WTC11 (cell line): Measurements from ENCODE around the gene TMEM192. TPM values are rescaled to one million over a fixed set of nuclear protein-coding genes. Genes with fewer than 3 reads are reported as not detected.

ENCODE experiments used
- ATAC-seq: fragments of 200-7000 bp; cut with Tn5 transposase; 2 replicates; pipeline ENCODE4 v1.10.0; 2021; ENCODE audit warnings: mild to moderate bottlenecking, moderate library complexity
- CTCF ChIA-PET: fragments of 300-600 bp; sonication (Branson Sonifier 250); formaldehyde crosslinking; loops from one replicate; lab custom pipeline; 2021; ENCODE audit warnings: antibody characterized with exemption; lab: Charles Lee
- POLR2A ChIA-PET: fragments of 350-600 bp; sonication (Branson Sonifier 250); formaldehyde crosslinking; loops from one replicate; lab custom pipeline; 2021; ENCODE audit warnings: antibody characterized with exemption; lab: Charles Lee
- DNase-seq: peaks from one replicate; pipeline ENCODE4 v3.0.0; 2021; ENCODE audit warnings: low spot score
- H3K27ac Mint-ChIP-seq: 2 replicates; pipeline ENCODE4 v1.8.0; 2021; ENCODE audit warnings: mixed read lengths
- H3K27me3 Mint-ChIP-seq: 2 replicates; pipeline ENCODE4 v1.8.0; 2021; ENCODE audit warnings: low read depth, mild to moderate bottlenecking, moderate library complexity, mixed read lengths
- H3K36me3 Mint-ChIP-seq: 2 replicates; pipeline ENCODE4 v1.8.0; 2021; ENCODE audit warnings: mixed read lengths
- H3K4me1 Mint-ChIP-seq: 2 replicates; pipeline ENCODE4 v1.8.0; 2022; ENCODE audit warnings: mixed read lengths
- H3K4me3 Mint-ChIP-seq: 2 replicates; pipeline ENCODE4 v1.8.0; 2021; ENCODE audit warnings: mild to moderate bottlenecking, moderate library complexity, mixed read lengths
- H3K9me3 Mint-ChIP-seq: 2 replicates; pipeline ENCODE4 v1.8.0; 2021; ENCODE audit warnings: mixed read lengths
- CREM ChIP-seq: sonication (generic); formaldehyde crosslinking; IDR thresholded peaks from 2 replicates; pipeline ENCODE4 v1.8.1; 2022; ENCODE audit warnings: mild to moderate bottlenecking, missing genetic modification reagents, moderate library complexity
- GTF2I ChIP-seq: fragments of 250-450 bp; sonication (Bioruptor Pico); conservative IDR thresholded peaks from 2 replicates; pipeline ENCODE4 v1.4.0; 2021; ENCODE audit warnings: mild to moderate bottlenecking
- IRF2 ChIP-seq: sonication (generic); formaldehyde crosslinking; IDR thresholded peaks from 2 replicates; pipeline ENCODE4 v1.8.0; 2022; ENCODE audit warnings: low read depth, missing genetic modification reagents, borderline replicate concordance
- JAZF1 ChIP-seq: fragments of 250-450 bp; sonication (Bioruptor Pico); IDR thresholded peaks from 2 replicates; pipeline ENCODE4 v1.9.0; 2021; ENCODE audit warnings: moderate library complexity, mild to moderate bottlenecking, inconsistent platforms
- KAT7 ChIP-seq: sonication (generic); formaldehyde crosslinking; IDR thresholded peaks from 2 replicates; pipeline ENCODE4 v1.8.1; 2023; ENCODE audit warnings: missing genetic modification reagents, mild to moderate bottlenecking, borderline replicate concordance
- NFE2L1 ChIP-seq: sonication (generic); formaldehyde crosslinking; IDR thresholded peaks from 2 replicates; pipeline ENCODE4 v1.8.1; 2023; ENCODE audit warnings: missing genetic modification reagents
- PRRX2 ChIP-seq: fragments of 250-450 bp; sonication (Bioruptor Pico); IDR thresholded peaks from 2 replicates; pipeline ENCODE4 v1.8.0; 2021; ENCODE audit warnings: mild to moderate bottlenecking
- SMAD3 ChIP-seq: sonication (generic); formaldehyde crosslinking; IDR thresholded peaks from 2 replicates; pipeline ENCODE4 v1.8.0; 2022; ENCODE audit warnings: missing genetic modification reagents, mild to moderate bottlenecking, borderline replicate concordance
- TEAD1 ChIP-seq: sonication (generic); formaldehyde crosslinking; IDR thresholded peaks from 2 replicates; pipeline ENCODE4 v1.8.0; 2022; ENCODE audit warnings: mild to moderate bottlenecking, missing genetic modification reagents
- TP53 ChIP-seq: sonication (generic); formaldehyde crosslinking; IDR thresholded peaks from 2 replicates; pipeline ENCODE4 v1.8.1; 2023; ENCODE audit warnings: mild to moderate bottlenecking, missing genetic modification reagents
- ZBTB21 ChIP-seq: sonication (generic); formaldehyde crosslinking; IDR thresholded peaks from 2 replicates; pipeline ENCODE4 v1.8.1; 2023; ENCODE audit warnings: mild to moderate bottlenecking, missing genetic modification reagents, borderline replicate concordance
- ZNF219 ChIP-seq: sonication (generic); formaldehyde crosslinking; IDR thresholded peaks from 2 replicates; pipeline ENCODE4 v1.8.0; 2023; ENCODE audit warnings: missing genetic modification reagents, mild to moderate bottlenecking, borderline replicate concordance
- ZNF232 ChIP-seq: sonication (generic); formaldehyde crosslinking; IDR thresholded peaks from 2 replicates; pipeline ENCODE4 v1.8.0; 2022; ENCODE audit warnings: mild to moderate bottlenecking, missing genetic modification reagents
- ZNF317 ChIP-seq: sonication (generic); formaldehyde crosslinking; IDR thresholded peaks from 2 replicates; pipeline ENCODE4 v1.8.1; 2023; ENCODE audit warnings: low read depth, mild to moderate bottlenecking, moderate library complexity, missing genetic modification reagents, borderline replicate concordance
- ZNF416 ChIP-seq: fragments of 250-450 bp; sonication (Bioruptor Pico); IDR thresholded peaks from 2 replicates; pipeline ENCODE4 v1.9.0; 2021; ENCODE audit warnings: mild to moderate bottlenecking, inconsistent platforms
- ZNF671 ChIP-seq: fragments of 250-450 bp; sonication (Bioruptor Pico); IDR thresholded peaks from 2 replicates; pipeline ENCODE4 v1.8.0; 2021; ENCODE audit warnings: mild to moderate bottlenecking
- total RNA-seq: library from RNA; stranded (reverse); gene quantifications from 3 replicates; pipeline ENCODE4 v1.2.3, GENCODE V29; 2021
- TF ChIP-seq, protein P1 (sequence below): fragments of 250-450 bp; sonication (Bioruptor Pico); conservative IDR thresholded peaks from 2 replicates; pipeline ENCODE4 v1.9.0; 2021; ENCODE audit warnings: mild to moderate bottlenecking
- TF ChIP-seq, protein P2 (sequence below): sonication (generic); formaldehyde crosslinking; IDR thresholded peaks from 2 replicates; pipeline ENCODE4 v1.8.1; 2023; ENCODE audit warnings: mild to moderate bottlenecking, missing genetic modification reagents
- TF ChIP-seq, protein P3 (sequence below): sonication (generic); formaldehyde crosslinking; IDR thresholded peaks from 2 replicates; pipeline ENCODE4 v1.8.0; 2023; ENCODE audit warnings: mild to moderate bottlenecking, missing genetic modification reagents
- TF ChIP-seq, protein P4 (sequence below): sonication (generic); formaldehyde crosslinking; IDR thresholded peaks from 2 replicates; pipeline ENCODE4 v1.8.1; 2022; ENCODE audit warnings: low read depth, mild to moderate bottlenecking, moderate library complexity, missing genetic modification reagents, borderline replicate concordance
- TF ChIP-seq, protein P5 (sequence below): fragments of 250-450 bp; sonication (Bioruptor Pico); IDR thresholded peaks from 2 replicates; pipeline ENCODE4 v1.8.0; 2021; ENCODE audit warnings: mild to moderate bottlenecking
- TF ChIP-seq, protein P6 (sequence below): sonication (generic); formaldehyde crosslinking; IDR thresholded peaks from 2 replicates; pipeline ENCODE4 v1.8.0; 2022; ENCODE audit warnings: missing genetic modification reagents

Gene TMEM192
- total RNA-seq, 1 experiment from 2014 or later: 10.5 TPM

DNA sequence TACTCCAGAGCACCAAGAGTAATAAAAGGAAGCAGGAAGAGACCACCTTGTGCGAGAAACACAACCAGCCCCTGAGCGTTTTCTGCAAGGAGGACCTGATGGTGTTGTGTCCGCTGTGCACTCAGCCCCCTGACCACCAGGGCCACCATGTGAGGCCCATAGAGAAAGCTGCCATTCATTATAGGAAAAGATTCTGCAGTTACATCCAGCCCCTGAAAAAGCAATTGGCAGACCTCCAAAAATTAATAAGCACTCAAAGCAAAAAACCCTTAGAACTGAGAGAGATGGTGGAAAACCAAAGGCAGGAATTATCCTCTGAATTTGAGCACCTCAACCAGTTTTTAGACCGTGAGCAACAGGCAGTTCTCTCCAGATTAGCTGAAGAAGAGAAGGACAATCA is 53.3 kb downstream of the TMEM192 start:
- H3K27ac Mint-ChIP-seq: no peak overlapping the region

DNA sequence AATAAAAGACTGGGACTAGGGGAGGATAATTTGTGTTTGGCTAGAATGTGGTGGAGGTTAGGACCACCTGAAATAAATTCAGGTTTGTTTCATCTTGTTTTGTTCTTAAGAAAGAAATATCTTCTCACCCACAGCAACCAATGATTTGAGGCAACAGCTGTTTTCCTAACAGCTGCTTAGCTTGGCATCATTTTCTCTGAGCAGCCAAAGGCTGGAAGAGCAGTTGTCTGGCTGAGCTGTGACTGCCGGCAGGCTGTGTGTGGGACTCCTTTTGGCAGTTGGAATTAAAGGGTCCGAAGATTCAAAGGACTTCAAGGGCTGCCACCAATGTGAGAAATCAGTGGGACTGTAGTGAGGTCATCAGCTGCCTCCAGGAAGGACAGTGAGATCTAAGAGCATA is 54.0 kb downstream of the TMEM192 start:
- H3K36me3 Mint-ChIP-seq: no peaks in the 10 kb centered on the region
- H3K4me1 Mint-ChIP-seq: 0 out of 2 replicates have a peak, but pooled peaks cover 4% of the 10 kb centered on the region
- H3K4me3 Mint-ChIP-seq: no peak overlapping the region
- H3K27ac Mint-ChIP-seq: no peak overlapping the region
- ChIA-PET CTCF (no interaction called here), POLR2A (no interaction called here)
- no peaks in the 10 kb centered on the region for H3K27me3 Mint-ChIP-seq
- ATAC-seq (no peak), DNase-seq (no peak)
- no peaks in the 10 kb centered on the region for H3K9me3 Mint-ChIP-seq
- TF ChIP-seq GTF2I (no peak), ZNF416 (CRISPR knock-in tag) (no peak), ZNF671 (CRISPR knock-in tag) (no peak), ZBTB21 (CRISPR knock-in tag) (no peak), ZNF232 (CRISPR knock-in tag) (no peak), TEAD1 (CRISPR knock-in tag) (no peak), TP53 (CRISPR knock-in tag) (no peak), JAZF1 (CRISPR knock-in tag) (no peak), KAT7 (CRISPR knock-in tag) (no peak)
- TF ChIP-seq, protein P1, sequence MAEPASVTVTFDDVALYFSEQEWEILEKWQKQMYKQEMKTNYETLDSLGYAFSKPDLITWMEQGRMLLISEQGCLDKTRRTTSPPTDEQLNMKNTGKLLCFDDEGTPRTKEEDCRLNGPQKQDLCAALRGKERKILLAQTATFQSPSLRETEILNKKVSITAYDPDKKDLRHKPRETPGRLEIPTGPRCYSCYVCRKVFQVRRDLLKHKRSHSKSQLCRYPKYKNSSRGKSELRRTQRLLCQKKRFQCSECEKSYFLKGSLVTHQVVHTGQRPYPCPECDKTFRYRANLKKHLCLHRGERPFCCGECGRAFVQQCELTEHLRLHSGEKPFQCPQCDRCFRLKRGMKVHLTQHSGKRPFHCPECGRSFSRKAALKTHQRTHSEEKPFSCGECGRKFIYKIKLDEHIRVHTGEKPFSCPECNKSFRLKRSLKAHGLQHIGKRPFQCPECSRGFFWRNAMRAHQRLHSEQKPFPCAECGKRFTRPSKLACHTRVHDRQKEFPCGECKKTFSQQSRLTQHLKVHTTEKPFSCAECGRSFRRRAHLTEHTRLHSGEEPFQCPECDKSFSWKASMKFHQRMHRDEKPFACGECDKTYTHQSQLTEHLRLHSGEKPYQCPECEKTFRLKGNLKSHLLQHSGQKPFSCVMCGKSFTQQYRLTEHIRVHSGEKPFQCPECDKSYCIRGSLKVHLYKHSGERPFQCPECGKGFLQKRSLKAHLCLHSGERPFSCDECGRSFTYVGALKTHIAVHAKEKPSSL (CRISPR knock-in tag): no peak
- TF ChIP-seq, protein P2, sequence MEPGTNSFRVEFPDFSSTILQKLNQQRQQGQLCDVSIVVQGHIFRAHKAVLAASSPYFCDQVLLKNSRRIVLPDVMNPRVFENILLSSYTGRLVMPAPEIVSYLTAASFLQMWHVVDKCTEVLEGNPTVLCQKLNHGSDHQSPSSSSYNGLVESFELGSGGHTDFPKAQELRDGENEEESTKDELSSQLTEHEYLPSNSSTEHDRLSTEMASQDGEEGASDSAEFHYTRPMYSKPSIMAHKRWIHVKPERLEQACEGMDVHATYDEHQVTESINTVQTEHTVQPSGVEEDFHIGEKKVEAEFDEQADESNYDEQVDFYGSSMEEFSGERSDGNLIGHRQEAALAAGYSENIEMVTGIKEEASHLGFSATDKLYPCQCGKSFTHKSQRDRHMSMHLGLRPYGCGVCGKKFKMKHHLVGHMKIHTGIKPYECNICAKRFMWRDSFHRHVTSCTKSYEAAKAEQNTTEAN (CRISPR knock-in tag): no peak
- TF ChIP-seq, protein P3, sequence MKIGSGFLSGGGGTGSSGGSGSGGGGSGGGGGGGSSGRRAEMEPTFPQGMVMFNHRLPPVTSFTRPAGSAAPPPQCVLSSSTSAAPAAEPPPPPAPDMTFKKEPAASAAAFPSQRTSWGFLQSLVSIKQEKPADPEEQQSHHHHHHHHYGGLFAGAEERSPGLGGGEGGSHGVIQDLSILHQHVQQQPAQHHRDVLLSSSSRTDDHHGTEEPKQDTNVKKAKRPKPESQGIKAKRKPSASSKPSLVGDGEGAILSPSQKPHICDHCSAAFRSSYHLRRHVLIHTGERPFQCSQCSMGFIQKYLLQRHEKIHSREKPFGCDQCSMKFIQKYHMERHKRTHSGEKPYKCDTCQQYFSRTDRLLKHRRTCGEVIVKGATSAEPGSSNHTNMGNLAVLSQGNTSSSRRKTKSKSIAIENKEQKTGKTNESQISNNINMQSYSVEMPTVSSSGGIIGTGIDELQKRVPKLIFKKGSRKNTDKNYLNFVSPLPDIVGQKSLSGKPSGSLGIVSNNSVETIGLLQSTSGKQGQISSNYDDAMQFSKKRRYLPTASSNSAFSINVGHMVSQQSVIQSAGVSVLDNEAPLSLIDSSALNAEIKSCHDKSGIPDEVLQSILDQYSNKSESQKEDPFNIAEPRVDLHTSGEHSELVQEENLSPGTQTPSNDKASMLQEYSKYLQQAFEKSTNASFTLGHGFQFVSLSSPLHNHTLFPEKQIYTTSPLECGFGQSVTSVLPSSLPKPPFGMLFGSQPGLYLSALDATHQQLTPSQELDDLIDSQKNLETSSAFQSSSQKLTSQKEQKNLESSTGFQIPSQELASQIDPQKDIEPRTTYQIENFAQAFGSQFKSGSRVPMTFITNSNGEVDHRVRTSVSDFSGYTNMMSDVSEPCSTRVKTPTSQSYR (CRISPR knock-in tag): no peak
- TF ChIP-seq, protein P4, sequence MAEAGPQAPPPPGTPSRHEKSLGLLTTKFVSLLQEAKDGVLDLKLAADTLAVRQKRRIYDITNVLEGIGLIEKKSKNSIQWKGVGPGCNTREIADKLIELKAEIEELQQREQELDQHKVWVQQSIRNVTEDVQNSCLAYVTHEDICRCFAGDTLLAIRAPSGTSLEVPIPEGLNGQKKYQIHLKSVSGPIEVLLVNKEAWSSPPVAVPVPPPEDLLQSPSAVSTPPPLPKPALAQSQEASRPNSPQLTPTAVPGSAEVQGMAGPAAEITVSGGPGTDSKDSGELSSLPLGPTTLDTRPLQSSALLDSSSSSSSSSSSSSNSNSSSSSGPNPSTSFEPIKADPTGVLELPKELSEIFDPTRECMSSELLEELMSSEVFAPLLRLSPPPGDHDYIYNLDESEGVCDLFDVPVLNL (CRISPR knock-in tag): no peak

More for the DNA sequence above, 53.3 kb downstream of the TMEM192 start:
- Mint-ChIP-seq H3K9me3 (no peaks in the 10 kb centered on the region), H3K36me3 (no peaks in the 10 kb centered on the region)
- POLR2A ChIA-PET: no interaction called here
- ATAC-seq: no peak
- TF ChIP-seq ZNF219 (CRISPR knock-in tag): no peak
- no peak for TF ChIP-seq CREM (CRISPR knock-in tag)
- TF ChIP-seq IRF2: no peak
- TF ChIP-seq, protein P5, sequence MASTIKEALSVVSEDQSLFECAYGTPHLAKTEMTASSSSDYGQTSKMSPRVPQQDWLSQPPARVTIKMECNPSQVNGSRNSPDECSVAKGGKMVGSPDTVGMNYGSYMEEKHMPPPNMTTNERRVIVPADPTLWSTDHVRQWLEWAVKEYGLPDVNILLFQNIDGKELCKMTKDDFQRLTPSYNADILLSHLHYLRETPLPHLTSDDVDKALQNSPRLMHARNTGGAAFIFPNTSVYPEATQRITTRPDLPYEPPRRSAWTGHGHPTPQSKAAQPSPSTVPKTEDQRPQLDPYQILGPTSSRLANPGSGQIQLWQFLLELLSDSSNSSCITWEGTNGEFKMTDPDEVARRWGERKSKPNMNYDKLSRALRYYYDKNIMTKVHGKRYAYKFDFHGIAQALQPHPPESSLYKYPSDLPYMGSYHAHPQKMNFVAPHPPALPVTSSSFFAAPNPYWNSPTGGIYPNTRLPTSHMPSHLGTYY: no peak
- TF ChIP-seq SMAD3: no peak
- no peak for TF ChIP-seq KAT7 (CRISPR knock-in tag)
- TF ChIP-seq, protein P6, sequence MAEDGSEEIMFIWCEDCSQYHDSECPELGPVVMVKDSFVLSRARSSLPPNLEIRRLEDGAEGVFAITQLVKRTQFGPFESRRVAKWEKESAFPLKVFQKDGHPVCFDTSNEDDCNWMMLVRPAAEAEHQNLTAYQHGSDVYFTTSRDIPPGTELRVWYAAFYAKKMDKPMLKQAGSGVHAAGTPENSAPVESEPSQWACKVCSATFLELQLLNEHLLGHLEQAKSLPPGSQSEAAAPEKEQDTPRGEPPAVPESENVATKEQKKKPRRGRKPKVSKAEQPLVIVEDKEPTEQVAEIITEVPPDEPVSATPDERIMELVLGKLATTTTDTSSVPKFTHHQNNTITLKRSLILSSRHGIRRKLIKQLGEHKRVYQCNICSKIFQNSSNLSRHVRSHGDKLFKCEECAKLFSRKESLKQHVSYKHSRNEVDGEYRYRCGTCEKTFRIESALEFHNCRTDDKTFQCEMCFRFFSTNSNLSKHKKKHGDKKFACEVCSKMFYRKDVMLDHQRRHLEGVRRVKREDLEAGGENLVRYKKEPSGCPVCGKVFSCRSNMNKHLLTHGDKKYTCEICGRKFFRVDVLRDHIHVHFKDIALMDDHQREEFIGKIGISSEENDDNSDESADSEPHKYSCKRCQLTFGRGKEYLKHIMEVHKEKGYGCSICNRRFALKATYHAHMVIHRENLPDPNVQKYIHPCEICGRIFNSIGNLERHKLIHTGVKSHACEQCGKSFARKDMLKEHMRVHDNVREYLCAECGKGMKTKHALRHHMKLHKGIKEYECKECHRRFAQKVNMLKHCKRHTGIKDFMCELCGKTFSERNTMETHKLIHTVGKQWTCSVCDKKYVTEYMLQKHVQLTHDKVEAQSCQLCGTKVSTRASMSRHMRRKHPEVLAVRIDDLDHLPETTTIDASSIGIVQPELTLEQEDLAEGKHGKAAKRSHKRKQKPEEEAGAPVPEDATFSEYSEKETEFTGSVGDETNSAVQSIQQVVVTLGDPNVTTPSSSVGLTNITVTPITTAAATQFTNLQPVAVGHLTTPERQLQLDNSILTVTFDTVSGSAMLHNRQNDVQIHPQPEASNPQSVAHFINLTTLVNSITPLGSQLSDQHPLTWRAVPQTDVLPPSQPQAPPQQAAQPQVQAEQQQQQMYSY (CRISPR knock-in tag): no peak
- no peak for TF ChIP-seq ZBTB21 (CRISPR knock-in tag)
- TF ChIP-seq ZNF317: no peak
- TF ChIP-seq NFE2L1: no peak
- no peak for TF ChIP-seq PRRX2
- TF ChIP-seq, all 79 proteins: peak for 0
- Mint-ChIP-seq H3K27me3 (no peaks in the 10 kb centered on the region), H3K4me3 (no peak overlapping the region), H3K4me1 (0 out of 2 replicates have a peak, but pooled peaks cover 4% of the 10 kb centered on the region)
- CTCF ChIA-PET: interaction anchor here (0.5 kb wide), 1 partner anchor 77 kb away, joined by 4 read pairs; no protein-coding TSS in a partner anchor
- DNase-seq: no peak
